Fibroblast of lung (primary cell): ENCODE data around the gene P3H3. TPM values are rescaled to one million over a fixed set of nuclear protein-coding genes. Genes with fewer than 3 reads are reported as not detected.

ENCODE experiments used
- DNase-seq, 2 donors: peaks; one replicate each; pipeline versions ENCODE4 v3.0.0 to v3.0.0-alpha.2; 2010; ENCODE audit warnings: low read depth in 2 of 2
- H2AFZ ChIP-seq: 2 replicates; pipeline ENCODE4 v1.5.1; 2012; ENCODE audit warnings: low read length, control low read depth, inconsistent platforms
- H3K27ac ChIP-seq: 2 replicates; pipeline ENCODE4 v1.5.1; 2011; ENCODE audit warnings: low read length, control low read depth; ENCODE audit not compliant: insufficient read depth
- H3K27me3 ChIP-seq: 2 replicates; pipeline ENCODE4 v1.5.1; 2011; ENCODE audit warnings: mild to moderate bottlenecking, low read length; ENCODE audit not compliant: control insufficient read depth, insufficient read depth
- H3K36me3 ChIP-seq: 2 replicates; pipeline ENCODE4 v1.5.1; 2011; ENCODE audit warnings: low read length; ENCODE audit not compliant: control insufficient read depth, insufficient read depth
- H3K4me1 ChIP-seq: 2 replicates; pipeline ENCODE4 v1.5.1; 2011; ENCODE audit warnings: low read length; ENCODE audit not compliant: control insufficient read depth, insufficient read depth; ENCODE audit errors: extremely low read depth
- H3K4me2 ChIP-seq: 2 replicates; pipeline ENCODE4 v1.5.1; 2011; ENCODE audit warnings: low read length, control low read depth; ENCODE audit not compliant: insufficient read depth; ENCODE audit errors: extremely low read depth
- H3K4me3 ChIP-seq, 4 experiments: fragments of 200-600 bp in 1 of 4; sonication (generic) in 1 of 4; replicated peaks in 1 of 4; 2 replicates each; pipeline ENCODE4 v1.5.1; 2011 to 2016; ENCODE audit warnings: low read length in 4 of 4, low read depth in 3 of 4, mild to moderate bottlenecking in 3 of 4, control low read depth in 2 of 4, inconsistent platforms in 1 of 4, mixed read lengths in 1 of 4; ENCODE audit not compliant: insufficient read depth in 1 of 4; ENCODE audit errors: control extremely low read depth in 1 of 4
- H3K79me2 ChIP-seq: 2 replicates; pipeline ENCODE4 v1.5.1; 2012; ENCODE audit warnings: mild to moderate bottlenecking, low read length, inconsistent platforms; ENCODE audit not compliant: control insufficient read depth, insufficient read depth
- H3K9ac ChIP-seq: 2 replicates; pipeline ENCODE4 v1.5.1; 2011; ENCODE audit warnings: mild to moderate bottlenecking, low read length, control low read depth; ENCODE audit not compliant: insufficient read depth
- H3K9me3 ChIP-seq: 2 replicates; pipeline ENCODE4 v1.5.1; 2012; ENCODE audit warnings: low read depth, low read length; ENCODE audit not compliant: control insufficient read depth, insufficient read depth
- H4K20me1 ChIP-seq: 2 replicates; pipeline ENCODE4 v1.5.1; 2011; ENCODE audit warnings: low read length; ENCODE audit not compliant: control insufficient read depth, insufficient read depth; ENCODE audit errors: extremely low read depth
- CTCF ChIP-seq, 2 donors: IDR thresholded peaks in 1 of 2; conservative IDR thresholded peaks in 1 of 2; 1 replicate in 1 of 2; 2 replicates in 1 of 2; pipeline ENCODE4 v1.5.1; 2011 to 2012; ENCODE audit warnings: low read length in 2 of 2, control low read depth in 1 of 2, inconsistent platforms in 1 of 2, low read depth in 1 of 2, mild to moderate bottlenecking in 1 of 2
- EZH2 ChIP-seq: IDR thresholded peaks from 2 replicates; pipeline ENCODE4 v1.5.1; 2012; ENCODE audit warnings: low read length, control low read depth, mild to moderate bottlenecking; ENCODE audit errors: missing control alignments
- polyA plus RNA-seq, 2 donors: library from polyadenylated mRNA; depleted of rRNA in 1 of 2; stranded (reverse) in 1 of 2; unstranded in 1 of 2; fragments of >200 nt; gene quantifications; 2 replicates each; pipeline ENCODE4 v1.2.1, GENCODE V29; 2011 to 2012; ENCODE audit warnings: missing spikeins in 1 of 2
- total RNA-seq: library from RNA; depleted of rRNA; stranded (reverse); fragments of >200 nt; gene quantifications from 2 replicates; pipeline ENCODE4 v1.2.1, GENCODE V29; 2014

P3H3 gene
- total and polyA plus RNA-seq, 2 donors (not counting 1 experiment from before 2014, with no cell fraction given), result 44.0 to 96.3 TPM

GRCh38 chr12:6840330-6840729 is 12.1 kb downstream of the P3H3 start:
- Histone ChIP-seq H3K4me2 (no peak overlapping the region), H4K20me1 (no peaks in the 10 kb centered on the region), H3K4me1 (no peaks in the 10 kb centered on the region), H3K79me2 (no peaks in the 10 kb centered on the region), H3K9ac (no peak overlapping the region), H3K36me3 (peaks cover 30% of the 10 kb centered on the region), H3K27ac (no peak overlapping the region), H3K9me3 (no peaks in the 10 kb centered on the region), H3K4me3 (no peak overlapping the region), H3K27me3 (no peaks in the 10 kb centered on the region), H2AFZ (no peak overlapping the region)
- TF ChIP-seq CTCF (conservative IDR thresholded peaks at IDR 0.05 in 1 of 2, IDR thresholded peaks at IDR 0.05 in 1 of 2; ENCODE audit: low read depth in 1 of 2, low read length in 2 of 2), result no peak
- no peak for TF ChIP-seq EZH2
- DNase-seq, result no peak

GRCh38 chr12:6840761-6841515 is 12.7 kb downstream of the P3H3 start, which contains the start of gene GNB3:
Gene GNB3 (plus strand): TSS chr12:6840925. CDS start chr12:6841288, 363 bp downstream.
- DNase-seq, result no peak
- Histone ChIP-seq H4K20me1 (no peaks in the 10 kb centered on the region), H3K9ac (no peak within 1 kb of the TSS), H3K4me3 (no peak within 1 kb of the TSS), H3K27ac (no peak within 1 kb of the TSS), H3K36me3 (peaks cover 36% of the 10 kb centered on the region), H3K9me3 (no peaks in the 10 kb centered on the region), H2AFZ (no peak within 1 kb of the TSS), H3K4me2 (no peak within 1 kb of the TSS), H3K79me2 (no peaks in the 10 kb centered on the region), H3K4me1 (no peaks in the 10 kb centered on the region), H3K27me3 (no peaks in the 10 kb centered on the region)
- no peak for TF ChIP-seq CTCF (conservative IDR thresholded peaks at IDR 0.05 in 1 of 2, IDR thresholded peaks at IDR 0.05 in 1 of 2; ENCODE audit: low read depth in 1 of 2, low read length in 2 of 2)
- TF ChIP-seq EZH2, result no peak

- Histone ChIP-seq H3K9me3 (no peaks in the 10 kb centered on the region), H3K4me2 (no peak overlapping the region), H3K4me1 (no peaks in the 10 kb centered on the region), H3K4me3 (no peak overlapping the region), H3K27me3 (no peaks in the 10 kb centered on the region), H4K20me1 (no peaks in the 10 kb centered on the region), H3K27ac (no peak overlapping the region), H3K36me3 (peaks cover 41% of the 10 kb centered on the region), H3K9ac (no peak overlapping the region), H2AFZ (no peak overlapping the region), H3K79me2 (no peaks in the 10 kb centered on the region)
- no peak for DNase-seq
- TF ChIP-seq CTCF (conservative IDR thresholded peaks at IDR 0.05 in 1 of 2, IDR thresholded peaks at IDR 0.05 in 1 of 2; ENCODE audit: low read depth in 1 of 2, low read length in 2 of 2), result no peak
These were observed 13.9 kb downstream of the P3H3 start for GRCh38 chr12:6842075-6842474.
